K562 (cell line): ENCODE measurements around the gene TMEM87B. TPM values are rescaled to one million over a fixed set of nuclear protein-coding genes. Genes with fewer than 3 reads are reported as not detected.

Experiments
- CREB5 ChIP-seq: fragments of 250-450 bp; sonication (Bioruptor Pico); IDR thresholded peaks from 2 replicates; pipeline ENCODE4 v1.5.0; 2020; ENCODE audit warnings: mild to moderate bottlenecking
- GTF2F1 ChIP-seq: IDR thresholded peaks from 2 replicates; pipeline ENCODE4 v1.6.1; 2011; ENCODE audit warnings: low read depth, low read length, improper control_type of control experiment
- GTF3C2 ChIP-seq: IDR thresholded peaks from 3 replicates; pipeline ENCODE4 v1.6.1; 2011; ENCODE audit warnings: borderline replicate concordance, mild to moderate bottlenecking, moderate library complexity; ENCODE audit not compliant: insufficient read length; ENCODE audit errors: extremely low read depth
- JUND ChIP-seq, 2 experiments: IDR thresholded peaks; 2 replicates in 1 of 2; 3 replicates in 1 of 2; pipeline ENCODE4 v1.6.1; 2011; ENCODE audit warnings: borderline replicate concordance in 2 of 2, low read depth in 2 of 2, low read length in 2 of 2, improper control_type of control experiment in 1 of 2, missing biosample characterization in 1 of 2, missing genetic modification characterization in 1 of 2, missing genetic modification reagents in 1 of 2
- POLR2AphosphoS2 ChIP-seq: IDR thresholded peaks from 2 replicates; pipeline ENCODE4 v1.6.1; 2012; ENCODE audit warnings: low read length, improper control_type of control experiment
- SREBF2 ChIP-seq: sonication (generic); formaldehyde crosslinking; IDR thresholded peaks from 2 replicates; pipeline ENCODE4 v1.4.0; 2020; ENCODE audit warnings: mild to moderate bottlenecking, missing genetic modification reagents
- polyA plus RNA-seq, 8 experiments: library from polyadenylated mRNA; depleted of rRNA in 4 of 8; stranded (reverse) in 5 of 8; unstranded in 3 of 8; fragments of >200 nt; fragmentation: Nextera tagmentation in 2 of 8; fragmentation: Illumina TruSeq in 1 of 8; extraction: Ambion mirVana in 2 of 8; extraction: Trizol in 1 of 8; gene quantifications; 2 replicates each; pipeline versions ENCODE4 v1.2.1 to v1.2.3, GENCODE V29; 2011 to 2014; ENCODE audit warnings: inconsistent platforms in 1 of 8, missing spikeins in 1 of 8
- total RNA-seq, 7 experiments: library from RNA; depleted of rRNA in 6 of 7; stranded (reverse); fragments of >200 nt in 6 of 7; fragmentation: Illumina TruSeq in 2 of 7; extraction: Trizol in 2 of 7; gene quantifications; 2 replicates each; pipeline versions ENCODE4 v1.2.1 to v1.2.3, GENCODE V29; 2011 to 2021; ENCODE audit warnings: low replicate concordance in 1 of 7

TMEM87B gene
- total and polyA plus RNA-seq, 9 of the 15 experiments (the other 6 are each of a cell fraction or from before 2014, with no cell fraction given), result 3.7 to 17.1 (median 11.0) TPM

GRCh38 chr2:112074506-112074905 is 19.4 kb downstream of the TMEM87B start (continued):
- TF ChIP-seq GTF3C2 (no peak), GTF2F1 (no peak), JUND (IDR thresholded peaks at IDR 0.05; ENCODE audit: borderline replicate concordance, low read depth, low read length) (no peak), JUND (tag; IDR thresholded peaks at IDR 0.05; ENCODE audit: borderline replicate concordance, low read depth, low read length) (no peak), SREBF2 (no peak), CREB5 (CRISPR knock-in tag) (no peak), POLR2AphosphoS2 (no peak)
